ENCODE results near the gene TEX22. TPM values are rescaled to one million over a fixed set of nuclear protein-coding genes. Genes with fewer than 3 reads are reported as not detected.

TEX22 gene
- total RNA-seq, 1 experiment from 2014 or later = 0.29 TPM

- TF ChIP-seq EZH2phosphoT487 (IDR thresholded peaks at IDR 0.05; ENCODE audit: borderline replicate concordance, low read length) (no peak), EZH2 (IDR thresholded peaks at IDR 0.05; ENCODE audit: low read length, unreplicated experiment) (no peak), CTCF (conservative IDR thresholded peaks at IDR 0.05; ENCODE audit: low read depth, low read length) (no peak)
- ATAC-seq = no peak
- Histone ChIP-seq H3K4me2 (ENCODE audit: low read length) (no peak overlapping the region), H3K79me2 (ENCODE audit: low read length) (peaks cover 90% of the 10 kb centered on the region), H3K9ac (ENCODE audit: low read length) (no peak overlapping the region), H3K36me3 (ENCODE audit: low read depth, low read length) (no peaks in the 10 kb centered on the region), H3K27me3 (ENCODE audit: low read length) (no peaks in the 10 kb centered on the region), H3K9me2 (replicated peaks; ENCODE audit: low read length) (no peaks in the 10 kb centered on the region), H3K4me1 (ENCODE audit: insufficient read depth, low read length) (peaks cover 17% of the 10 kb centered on the region), H2AFZ (ENCODE audit: low read length) (no peak overlapping the region), H3K9me3 (ENCODE audit: low read length) (no peaks in the 10 kb centered on the region), H4K20me1 (ENCODE audit: low read length) (0 out of 2 replicates have a peak, but pooled peaks cover 3% of the 10 kb centered on the region), H3K4me3 (ENCODE audit: low read length) (no peak overlapping the region), H3K27ac (ENCODE audit: low read length) (no peak overlapping the region), H3F3A (ENCODE audit: low read length, unreplicated experiment) (no peaks in the 10 kb centered on the region)
- ChIA-PET CTCF (no interaction called here), POLR2A (ENCODE audit: unreplicated experiment) (no interaction called here)
- DNase-seq = no peak
- intact Hi-C loops (cut with micrococcal nuclease) = no loop called here
- no TSS peak for BruUV-seq (replicated peaks)
These were observed 25.3 kb downstream of the TEX22 start for GRCh38 chr14:105423488-105424195.

- Histone ChIP-seq H4K20me1 (ENCODE audit: low read length) (0 out of 2 replicates have a peak, but pooled peaks cover 3% of the 10 kb centered on the region), H3K9ac (ENCODE audit: low read length) (no peak overlapping the region), H3K79me2 (ENCODE audit: low read length) (peaks cover 91% of the 10 kb centered on the region), H3F3A (ENCODE audit: low read length, unreplicated experiment) (no peaks in the 10 kb centered on the region), H3K27me3 (ENCODE audit: low read length) (no peaks in the 10 kb centered on the region), H3K4me3 (ENCODE audit: low read length) (no peak overlapping the region), H3K27ac (ENCODE audit: low read length) (no peak overlapping the region), H3K36me3 (ENCODE audit: low read depth, low read length) (no peaks in the 10 kb centered on the region), H3K4me2 (ENCODE audit: low read length) (no peak overlapping the region), H3K9me2 (replicated peaks; ENCODE audit: low read length) (no peaks in the 10 kb centered on the region), H2AFZ (ENCODE audit: low read length) (no peak overlapping the region), H3K4me1 (ENCODE audit: insufficient read depth, low read length) (peaks cover 11% of the 10 kb centered on the region), H3K9me3 (ENCODE audit: low read length) (no peaks in the 10 kb centered on the region)
- intact Hi-C loops (cut with micrococcal nuclease) = no loop called here
- CTCF ChIA-PET = no interaction called here
- POLR2A ChIA-PET (ENCODE audit: unreplicated experiment) = interaction anchor here (0.5 kb wide), 1 partner anchor 94 kb away, joined by 3 read pairs; no protein-coding TSS in a partner anchor
- DNase-seq = no peak
- BruUV-seq (replicated peaks) = no TSS peak
- no peak for ATAC-seq
- TF ChIP-seq EZH2 (IDR thresholded peaks at IDR 0.05; ENCODE audit: low read length, unreplicated experiment) (no peak), EZH2phosphoT487 (IDR thresholded peaks at IDR 0.05; ENCODE audit: borderline replicate concordance, low read length) (no peak)
These were observed 26.5 kb downstream of the TEX22 start for GRCh38 chr14:105424861-105425260.

- Histone ChIP-seq H3K36me3 (ENCODE audit: low read depth, low read length) (no peaks in the 10 kb centered on the region), H3K9me3 (ENCODE audit: low read length) (no peaks in the 10 kb centered on the region), H3K79me2 (ENCODE audit: low read length) (peaks cover 94% of the 10 kb centered on the region), H4K20me1 (ENCODE audit: low read length) (peaks cover 10% of the 10 kb centered on the region; the same call in 1 of the 2 replicates), H3K4me2 (ENCODE audit: low read length) (no peak overlapping the region), H3K4me1 (ENCODE audit: insufficient read depth, low read length) (peaks cover 20% of the 10 kb centered on the region), H3F3A (ENCODE audit: low read length, unreplicated experiment) (peaks cover 5% of the 10 kb centered on the region), H3K4me3 (ENCODE audit: low read length) (no peak overlapping the region), H3K27me3 (ENCODE audit: low read length) (no peaks in the 10 kb centered on the region), H2AFZ (ENCODE audit: low read length) (no peak overlapping the region), H3K9ac (ENCODE audit: low read length) (no peak overlapping the region), H3K9me2 (replicated peaks; ENCODE audit: low read length) (no peaks in the 10 kb centered on the region), H3K27ac (ENCODE audit: low read length) (no peak overlapping the region)
- no peak for DNase-seq
- ATAC-seq = no peak
- intact Hi-C loops (cut with micrococcal nuclease) = no loop called here
- ChIA-PET POLR2A (ENCODE audit: unreplicated experiment) (no interaction called here), CTCF (no interaction called here)
- no peak for TF ChIP-seq EZH2 (IDR thresholded peaks at IDR 0.05; ENCODE audit: low read length, unreplicated experiment)
- no TSS peak for BruUV-seq (replicated peaks)
These were observed 27.5 kb downstream of the TEX22 start for GRCh38 chr14:105425823-105426247.
